Embryonic facial prominence (tissue), 1 donor: ENCODE results near the gene LTBP4.
"Not testable (repeated sequence)": the region's sequence is repeated elsewhere in the genome, so short reads cannot be mapped to it uniquely, and the experiment has no call there.

Source experiments
- DNase-seq: peaks from one replicate; pipeline ENCODE4 v3.0.0-alpha.2; 2016; ENCODE audit errors: extremely low spot score

The LTBP4 gene

DNA sequence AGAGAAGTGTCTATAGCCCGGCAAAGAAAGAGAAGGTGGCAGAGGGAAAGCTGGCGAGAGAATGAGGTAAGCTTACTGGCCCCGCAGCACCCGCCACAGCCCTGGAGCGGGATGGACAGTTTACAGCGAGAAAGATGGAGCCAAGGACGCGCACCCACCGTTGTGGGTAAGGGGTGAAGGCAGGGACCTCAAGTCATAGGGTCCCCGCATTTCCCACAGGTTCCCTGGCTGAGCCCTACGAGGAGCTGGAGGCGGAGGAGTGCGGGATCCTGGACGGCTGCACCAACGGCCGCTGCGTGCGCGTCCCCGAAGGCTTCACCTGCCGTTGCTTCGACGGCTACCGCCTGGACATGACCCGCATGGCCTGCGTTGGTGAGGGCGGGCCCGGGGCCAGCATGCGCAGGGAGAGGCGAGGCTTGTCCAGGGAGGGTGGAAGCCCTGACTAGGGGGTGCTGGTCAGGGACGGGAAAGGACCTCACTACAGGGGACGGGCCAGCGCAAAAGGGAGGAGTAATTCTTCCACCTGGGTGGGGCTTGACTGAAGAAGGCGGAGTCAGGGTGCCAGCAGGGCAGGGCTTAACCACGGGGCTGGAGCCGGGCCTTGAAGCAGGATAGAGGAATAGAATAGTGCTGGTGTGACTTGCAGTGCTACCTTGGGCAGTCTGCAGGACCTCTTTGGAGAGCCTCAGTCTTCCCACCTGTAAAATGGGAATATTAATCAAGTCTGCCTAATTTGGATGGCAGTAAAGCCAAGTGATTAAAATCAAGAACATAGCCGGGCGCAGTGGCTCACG, 26.5 kb downstream of the LTBP4 start:
- DNase-seq = no peak

GRCh38 chr19:40629346-40629745, 28.2 kb downstream of the LTBP4 start:
- no peak for DNase-seq

DNA sequence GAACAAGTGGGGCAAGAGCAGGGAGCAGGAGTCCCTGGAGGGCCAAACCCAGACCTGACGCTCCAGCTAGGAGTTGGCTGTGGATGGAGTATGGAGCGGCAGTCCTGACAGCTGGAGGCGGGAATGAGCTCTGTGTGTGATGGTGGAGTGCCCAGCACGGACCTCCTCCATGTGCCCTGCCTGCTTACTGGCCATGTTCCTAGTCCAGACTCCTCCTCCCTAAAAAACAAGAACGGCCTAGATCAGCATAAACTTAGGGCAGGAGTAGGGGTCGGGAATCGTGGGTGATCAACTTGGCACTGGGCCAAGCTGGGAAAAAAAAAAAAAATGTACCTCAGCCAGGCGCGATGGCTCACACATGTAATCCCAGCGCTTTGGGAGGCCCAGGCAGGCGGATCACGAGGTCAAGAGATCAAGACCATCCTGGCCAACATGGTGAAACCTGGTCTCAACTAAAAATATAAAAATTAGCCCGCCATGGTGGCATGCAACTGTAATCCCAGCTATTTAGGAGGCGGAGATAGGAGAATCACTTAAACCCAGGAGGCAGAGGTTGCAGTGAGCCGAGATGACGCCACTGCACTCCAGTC, 29.5 kb downstream of the LTBP4 start:
- no peak for DNase-seq

- DNase-seq = no peak
Observed at GRCh38 chr19:40632311-40633036, 31.3 kb downstream of the LTBP4 start.

GRCh38 chr19:40633207-40633606, 32.0 kb downstream of the LTBP4 start:
- DNase-seq = no peak

DNA sequence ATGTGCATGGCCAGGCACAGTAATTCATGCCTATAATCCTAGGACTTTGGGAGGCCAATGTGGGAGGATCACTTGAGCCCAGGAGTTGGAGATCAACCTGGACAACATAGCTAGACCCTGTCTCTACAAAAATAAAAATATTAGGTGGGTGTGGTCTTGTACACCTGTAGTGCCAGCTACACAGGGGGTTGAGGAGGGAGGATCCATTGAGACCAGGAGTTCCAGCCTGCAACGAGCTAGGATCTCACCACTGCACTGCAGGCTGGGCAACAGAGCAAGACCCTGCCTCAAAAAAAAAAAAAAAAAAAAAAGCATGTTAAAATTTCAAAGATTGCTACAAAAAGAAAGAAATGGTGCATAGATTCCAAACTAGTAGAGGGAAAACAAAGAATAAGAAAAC, 37.2 kb downstream of the LTBP4 start:
- DNase-seq = no peak

DNA sequence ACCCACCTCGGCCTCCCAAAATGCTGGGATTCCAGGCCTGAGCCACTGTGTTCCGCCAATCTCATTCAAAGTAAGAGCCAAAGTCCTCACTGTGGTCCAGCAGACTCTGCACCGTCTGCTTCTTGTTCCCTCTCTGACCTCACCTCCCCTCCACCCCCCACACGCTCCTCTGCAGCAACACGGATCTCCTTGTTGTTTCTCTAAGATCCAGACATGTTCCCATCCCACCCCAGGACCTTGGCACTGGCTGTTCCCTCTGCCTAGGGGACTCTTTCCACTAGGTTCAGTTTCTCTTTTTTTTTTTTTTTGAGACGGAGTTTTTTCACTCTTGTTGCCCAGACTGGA, 38.4 kb downstream of the LTBP4 start:
- DNase-seq = no peak

DNA sequence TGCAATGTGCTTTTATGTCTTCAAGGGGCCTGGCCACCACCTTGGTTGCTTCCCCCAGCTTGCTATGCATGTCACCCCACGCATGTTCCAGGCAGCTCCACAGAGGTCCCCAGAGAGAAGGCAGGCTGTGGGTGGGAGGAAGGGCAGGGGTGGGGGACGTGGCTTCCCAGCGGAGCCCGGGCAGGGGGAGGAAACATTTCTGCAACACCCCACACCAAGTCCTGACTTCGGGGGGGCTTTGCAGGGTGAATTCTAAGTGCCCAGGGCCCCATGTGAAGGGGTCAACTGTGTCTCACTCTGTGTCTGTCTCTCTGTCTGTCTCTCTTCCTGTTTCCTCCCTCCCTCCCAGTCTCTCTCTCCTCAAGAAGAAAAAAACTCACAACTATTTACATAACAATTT, 39.6 kb downstream of the LTBP4 start:
- no peak for DNase-seq

- no peak for DNase-seq
Observed at GRCh38 chr19:40641281-40641680, 40.1 kb downstream of the LTBP4 start.

GRCh38 chr19:40642051-40642706, 41.0 kb downstream of the LTBP4 start:
- no peak for DNase-seq

DNA sequence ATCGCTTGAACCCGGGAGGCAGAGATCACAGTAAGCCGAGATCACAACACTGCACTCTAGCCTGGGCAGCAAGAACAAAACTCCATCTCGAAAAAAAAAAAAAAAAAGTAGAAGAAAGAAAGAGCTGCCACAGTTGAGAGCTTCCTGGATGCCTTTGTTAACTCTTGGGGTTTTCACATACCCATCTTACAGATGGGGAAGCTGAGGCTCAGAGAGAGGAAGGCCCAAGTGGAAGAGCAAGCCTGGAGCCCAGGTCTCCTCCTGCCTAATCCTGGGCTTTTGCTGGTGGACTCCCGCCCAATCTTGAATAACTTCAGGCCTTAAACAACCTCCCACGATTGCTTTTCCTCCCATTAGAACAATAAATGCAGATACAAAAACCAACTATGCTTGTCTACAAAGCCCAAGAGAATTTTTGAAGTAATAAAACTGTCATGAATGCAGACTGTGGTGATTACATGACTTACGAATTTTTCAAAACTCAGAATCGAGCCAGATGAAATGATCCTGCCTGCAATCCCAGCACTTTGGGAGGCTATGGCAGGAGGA, 41.7 kb downstream of the LTBP4 start:
- no peak for DNase-seq

GRCh38 chr19:40646743-40647254, 45.6 kb downstream of the LTBP4 start:
- no peak for DNase-seq

GRCh38 chr19:40649903-40650675, 48.9 kb downstream of the LTBP4 start:
- not testable (repeated sequence) for DNase-seq

DNA sequence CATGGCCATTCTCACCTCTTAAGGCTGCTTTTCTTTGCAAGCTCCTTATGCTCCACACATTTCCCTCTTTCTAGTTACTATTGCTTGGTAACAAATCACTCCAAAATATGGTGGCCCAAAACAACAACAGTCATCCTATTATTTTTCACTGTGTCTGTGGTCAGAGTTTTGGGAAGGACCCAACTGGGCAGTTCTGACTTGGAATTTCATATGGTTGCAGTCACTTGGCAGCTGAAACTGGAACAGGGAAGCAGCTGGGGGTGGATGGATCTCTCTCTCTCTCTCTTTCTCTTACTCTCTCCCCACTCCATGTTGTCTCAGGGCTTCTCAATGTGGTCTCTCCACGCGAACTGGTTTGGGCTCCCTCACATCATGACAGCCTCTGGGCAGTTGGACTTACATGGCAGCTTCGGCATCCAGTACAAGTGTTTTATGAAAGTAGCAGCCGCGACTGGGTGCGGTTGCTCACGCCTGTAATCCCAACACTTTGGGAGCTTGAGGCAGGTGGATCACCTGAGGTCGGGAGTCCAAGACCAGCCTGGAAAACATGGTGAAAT, 49.7 kb downstream of the LTBP4 start:
- no peak for DNase-seq

DNA sequence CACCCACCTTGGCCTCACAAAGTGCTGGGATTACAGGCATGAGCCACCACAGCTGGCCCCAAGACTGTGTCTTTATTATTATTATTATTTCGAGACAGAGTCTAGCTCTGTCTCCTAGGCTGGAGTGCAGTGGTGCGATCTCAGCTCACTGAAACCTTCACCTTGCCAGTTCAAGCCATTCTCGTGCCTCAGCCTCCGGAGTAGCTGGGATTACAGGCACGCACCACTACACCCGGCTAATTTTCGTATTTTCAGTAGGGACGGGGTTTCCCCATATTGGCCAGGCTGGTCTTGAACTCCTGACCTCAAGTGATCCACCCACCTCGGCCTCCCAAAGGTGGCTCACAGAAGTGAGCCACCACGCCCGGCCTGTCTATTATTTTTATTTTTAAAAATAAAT, 51.1 kb downstream of the LTBP4 start:
- DNase-seq = not testable (repeated sequence)

DNA sequence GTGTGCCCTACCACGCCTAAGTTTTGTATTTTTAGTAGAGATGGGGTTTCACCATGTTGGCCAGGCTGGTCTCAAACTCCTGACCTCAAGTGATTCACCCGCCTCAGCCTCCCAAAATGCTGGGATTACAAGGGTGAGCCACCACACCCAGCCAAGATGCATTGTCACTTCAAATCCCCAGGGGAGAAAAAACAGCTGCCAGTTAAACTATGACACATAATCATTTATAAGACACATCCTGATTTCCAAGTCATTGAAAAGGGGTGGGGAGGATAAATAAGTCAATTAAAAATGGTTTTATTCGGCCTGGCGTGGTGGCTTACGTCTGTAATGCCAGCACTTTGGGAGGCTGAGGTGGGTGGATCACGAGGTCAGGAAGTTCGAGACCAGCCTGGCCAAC, 54.5 kb downstream of the LTBP4 start:
- DNase-seq = not testable (repeated sequence)

- DNase-seq = no peak
Observed at GRCh38 chr19:40658031-40658430, 56.9 kb downstream of the LTBP4 start.

DNA sequence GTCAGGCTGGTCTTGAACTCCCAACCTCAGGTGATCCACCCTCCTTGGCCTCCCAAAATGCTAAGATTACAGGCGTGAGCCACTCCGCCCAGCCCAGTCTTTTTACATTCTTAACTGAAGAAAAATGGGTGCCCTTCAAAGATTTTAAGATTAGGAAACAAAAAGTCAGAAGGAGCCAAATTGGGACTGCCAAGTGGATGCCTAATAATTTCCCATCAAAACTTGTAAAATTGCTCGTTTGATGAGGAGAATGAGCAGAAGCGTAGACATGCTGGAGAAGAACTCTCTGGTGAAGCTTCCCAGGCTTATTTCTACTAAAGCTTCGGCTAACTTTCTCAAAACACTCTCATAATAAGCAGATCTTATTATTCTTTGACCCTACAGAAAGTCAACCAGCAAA, 57.9 kb downstream of the LTBP4 start:
- DNase-seq = no peak

GRCh38 chr19:40659566-40659965, 58.4 kb downstream of the LTBP4 start:
- no peak for DNase-seq

DNA sequence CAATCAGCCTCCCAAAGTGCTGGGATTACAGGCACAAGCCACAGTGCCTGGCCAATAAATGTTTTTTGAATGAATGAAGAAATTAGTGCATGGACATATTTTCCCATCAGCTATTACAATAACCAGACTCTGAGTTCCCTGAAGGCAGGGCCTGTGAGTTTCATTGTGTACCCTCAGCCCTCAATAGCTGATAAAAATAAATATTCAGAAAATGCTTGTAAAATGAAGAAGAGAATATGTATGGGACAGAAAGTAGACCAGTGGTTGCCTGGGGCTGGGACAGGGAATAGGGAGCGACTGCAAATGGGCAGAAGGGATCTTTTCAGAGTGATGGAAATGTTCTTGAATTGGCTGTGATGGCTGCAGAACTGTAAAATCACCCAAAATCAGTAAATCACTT, 60.4 kb downstream of the LTBP4 start:
- no peak for DNase-seq
